ENCODE data around the gene TCIRG1. TPM values are rescaled to one million over a fixed set of nuclear protein-coding genes. Genes with fewer than 3 reads are reported as not detected.

TCIRG1 gene
- total RNA-seq, 1 experiment from 2014 or later = 203 TPM

DNA sequence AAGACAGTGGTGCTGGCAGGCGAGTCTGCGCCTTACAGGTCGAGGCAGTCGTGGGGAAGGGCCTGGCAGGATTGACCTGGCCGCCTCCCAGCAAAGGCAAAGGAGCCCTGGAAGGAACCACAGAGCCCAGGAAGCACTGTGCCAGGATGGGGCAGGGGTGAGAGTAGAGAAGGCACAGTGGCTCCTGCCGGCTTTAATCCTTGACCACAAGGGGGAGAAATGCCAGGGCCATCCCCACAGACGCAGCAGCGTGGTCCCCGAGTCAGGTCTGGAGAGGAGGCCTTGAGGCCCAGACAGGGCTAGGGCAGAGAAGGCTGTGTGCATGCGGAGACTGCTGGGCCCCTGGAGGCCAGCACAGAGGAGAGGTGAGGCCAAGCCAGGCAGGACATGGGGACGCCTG lies 18.2 kb upstream of the TCIRG1 start:
- ATAC-seq (peak; percentile 78), DNase-seq (peak; percentile 65)
- Histone ChIP-seq H3K79me2 (ENCODE audit: low read length) (no peaks in the 10 kb centered on the region), H4K20me1 (ENCODE audit: low read length) (no peaks in the 10 kb centered on the region), H3F3A (ENCODE audit: low read length, unreplicated experiment) (no peaks in the 10 kb centered on the region), H3K27ac (ENCODE audit: low read length) (peak overlapping the region; percentile 35), H2AFZ (ENCODE audit: low read length) (no peak overlapping the region), H3K4me3 (ENCODE audit: low read length) (no peak overlapping the region), H3K36me3 (ENCODE audit: low read depth, low read length) (peaks cover 9% of the 10 kb centered on the region; the same call in 1 of the 2 replicates), H3K9ac (ENCODE audit: low read length) (no peak overlapping the region), H3K4me1 (ENCODE audit: insufficient read depth, low read length) (peaks cover 24% of the 10 kb centered on the region), H3K27me3 (ENCODE audit: low read length) (no peaks in the 10 kb centered on the region), H3K4me2 (ENCODE audit: low read length) (0 out of 2 replicates have a peak overlapping the region, but pooled peaks have one; percentile 6), H3K9me3 (ENCODE audit: low read length) (no peaks in the 10 kb centered on the region), H3K9me2 (replicated peaks; ENCODE audit: low read length) (no peaks in the 10 kb centered on the region)
- POLR2A ChIA-PET (ENCODE audit: unreplicated experiment) = no interaction called here
- no TSS peak for BruUV-seq (replicated peaks)
- CTCF ChIA-PET = interaction anchor here (0.9 kb wide), 1 partner anchor 10 kb away, joined by 5 read pairs; the partner anchor contains the start of gene ALDH3B1
- intact Hi-C loops (cut with micrococcal nuclease) = no loop called here
- TF ChIP-seq EZH2phosphoT487 (IDR thresholded peaks at IDR 0.05; ENCODE audit: borderline replicate concordance, low read length) = no peak
- TF ChIP-seq, protein P1, sequence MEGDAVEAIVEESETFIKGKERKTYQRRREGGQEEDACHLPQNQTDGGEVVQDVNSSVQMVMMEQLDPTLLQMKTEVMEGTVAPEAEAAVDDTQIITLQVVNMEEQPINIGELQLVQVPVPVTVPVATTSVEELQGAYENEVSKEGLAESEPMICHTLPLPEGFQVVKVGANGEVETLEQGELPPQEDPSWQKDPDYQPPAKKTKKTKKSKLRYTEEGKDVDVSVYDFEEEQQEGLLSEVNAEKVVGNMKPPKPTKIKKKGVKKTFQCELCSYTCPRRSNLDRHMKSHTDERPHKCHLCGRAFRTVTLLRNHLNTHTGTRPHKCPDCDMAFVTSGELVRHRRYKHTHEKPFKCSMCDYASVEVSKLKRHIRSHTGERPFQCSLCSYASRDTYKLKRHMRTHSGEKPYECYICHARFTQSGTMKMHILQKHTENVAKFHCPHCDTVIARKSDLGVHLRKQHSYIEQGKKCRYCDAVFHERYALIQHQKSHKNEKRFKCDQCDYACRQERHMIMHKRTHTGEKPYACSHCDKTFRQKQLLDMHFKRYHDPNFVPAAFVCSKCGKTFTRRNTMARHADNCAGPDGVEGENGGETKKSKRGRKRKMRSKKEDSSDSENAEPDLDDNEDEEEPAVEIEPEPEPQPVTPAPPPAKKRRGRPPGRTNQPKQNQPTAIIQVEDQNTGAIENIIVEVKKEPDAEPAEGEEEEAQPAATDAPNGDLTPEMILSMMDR (conservative IDR thresholded peaks at IDR 0.05; ENCODE audit: low read depth, low read length) = peak; percentile 54
- TF ChIP-seq EZH2 (IDR thresholded peaks at IDR 0.05; ENCODE audit: low read length, unreplicated experiment) = no peak

DNA sequence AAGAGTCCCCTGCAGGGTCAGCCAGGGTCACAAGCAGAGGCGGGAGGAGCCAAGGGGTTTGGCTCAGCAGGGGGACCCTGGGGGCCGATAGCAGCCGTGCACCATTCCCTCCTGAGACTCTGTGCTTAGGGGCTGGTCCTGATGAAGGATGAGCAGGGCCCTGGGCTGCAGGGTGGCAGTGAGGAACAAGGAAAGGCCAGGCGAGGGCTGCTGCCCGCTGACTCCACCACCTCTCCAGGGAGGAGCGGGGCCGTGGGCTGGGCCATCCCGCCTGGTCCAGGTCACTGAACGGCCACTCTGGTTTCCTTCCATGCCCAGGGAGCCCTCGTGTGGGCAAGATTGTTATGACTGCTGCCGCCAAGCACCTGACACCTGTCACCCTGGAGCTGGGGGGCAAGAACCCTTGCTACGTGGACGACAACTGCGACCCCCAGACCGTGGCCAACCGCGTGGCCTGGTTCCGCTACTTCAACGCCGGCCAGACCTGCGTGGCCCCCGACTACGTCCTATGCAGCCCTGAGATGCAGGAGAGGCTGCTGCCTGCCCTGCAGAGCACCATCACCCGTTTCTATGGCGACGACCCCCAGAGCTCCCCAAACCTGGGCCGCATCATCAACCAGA lies 17.5 kb upstream of the TCIRG1 start:
- H2AFZ ChIP-seq (ENCODE audit: low read length) = no peak overlapping the region
- ChIA-PET CTCF (interaction anchor here (0.9 kb wide), 1 partner anchor 11 kb away, joined by 5 read pairs; the partner anchor contains the start of gene ALDH3B1), POLR2A (ENCODE audit: unreplicated experiment) (no interaction called here)
- DNase-seq (peak; percentile 71), ATAC-seq (peak; percentile 71)
- H3F3A ChIP-seq (ENCODE audit: low read length, unreplicated experiment) = no peaks in the 10 kb centered on the region
- H3K4me3 ChIP-seq (ENCODE audit: low read length) = no peak overlapping the region
- intact Hi-C loops (cut with micrococcal nuclease) = loop anchor here (1.0 kb wide), 1 partner anchor 12 kb away; no protein-coding TSS in a partner anchor
- no peak overlapping the region for H3K9ac ChIP-seq (ENCODE audit: low read length)
- no peak overlapping the region for H3K4me2 ChIP-seq (ENCODE audit: low read length)
- peaks cover 24% of the 10 kb centered on the region for H3K4me1 ChIP-seq (ENCODE audit: insufficient read depth, low read length)
- no peaks in the 10 kb centered on the region for H3K79me2 ChIP-seq (ENCODE audit: low read length)
- H3K36me3 ChIP-seq (ENCODE audit: low read depth, low read length) = peaks cover 9% of the 10 kb centered on the region; the same call in 1 of the 2 replicates
- H3K27ac ChIP-seq (ENCODE audit: low read length) = peak overlapping the region; percentile 35
- no peaks in the 10 kb centered on the region for H3K9me3 ChIP-seq (ENCODE audit: low read length)
- BruUV-seq (replicated peaks) = no TSS peak
- no peaks in the 10 kb centered on the region for H4K20me1 ChIP-seq (ENCODE audit: low read length)
- H3K27me3 ChIP-seq (ENCODE audit: low read length) = no peaks in the 10 kb centered on the region
- H3K9me2 ChIP-seq (replicated peaks; ENCODE audit: low read length) = no peaks in the 10 kb centered on the region
- no peak for TF ChIP-seq EZH2phosphoT487 (IDR thresholded peaks at IDR 0.05; ENCODE audit: borderline replicate concordance, low read length)
- TF ChIP-seq, protein P1 (conservative IDR thresholded peaks at IDR 0.05; ENCODE audit: low read depth, low read length) = peak; percentile 70

DNA sequence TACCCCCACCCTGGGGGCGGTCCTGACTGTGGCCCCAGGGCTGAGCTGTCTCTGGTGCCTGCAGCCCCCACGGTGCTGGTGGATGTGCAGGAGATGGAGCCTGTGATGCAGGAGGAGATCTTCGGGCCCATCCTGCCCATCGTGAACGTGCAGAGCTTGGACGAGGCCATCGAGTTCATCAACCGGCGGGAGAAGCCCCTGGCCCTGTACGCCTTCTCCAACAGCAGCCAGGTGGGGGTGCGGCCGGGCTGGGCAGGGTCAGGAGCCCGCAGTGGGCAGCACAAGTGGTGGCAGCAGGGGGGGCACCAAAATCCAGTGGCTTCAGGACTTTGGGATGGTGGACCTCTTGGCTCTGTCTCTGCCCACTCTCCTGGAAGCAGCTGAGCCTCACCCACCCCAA lies 16.3 kb upstream of the TCIRG1 start:
- Histone ChIP-seq H3K9me2 (replicated peaks; ENCODE audit: low read length) (no peaks in the 10 kb centered on the region), H3K27me3 (ENCODE audit: low read length) (no peaks in the 10 kb centered on the region), H3K4me3 (ENCODE audit: low read length) (no peak overlapping the region), H3K27ac (ENCODE audit: low read length) (no peak overlapping the region), H3K79me2 (ENCODE audit: low read length) (peaks cover 4% of the 10 kb centered on the region; the same call in 1 of the 2 replicates), H3K36me3 (ENCODE audit: low read depth, low read length) (peaks cover 9% of the 10 kb centered on the region; the same call in 1 of the 2 replicates), H3K9ac (ENCODE audit: low read length) (no peak overlapping the region), H4K20me1 (ENCODE audit: low read length) (no peaks in the 10 kb centered on the region), H3F3A (ENCODE audit: low read length, unreplicated experiment) (no peaks in the 10 kb centered on the region), H3K4me1 (ENCODE audit: insufficient read depth, low read length) (peaks cover 21% of the 10 kb centered on the region), H3K9me3 (ENCODE audit: low read length) (no peaks in the 10 kb centered on the region), H3K4me2 (ENCODE audit: low read length) (no peak overlapping the region), H2AFZ (ENCODE audit: low read length) (no peak overlapping the region)
- no TSS peak for BruUV-seq (replicated peaks)
- ChIA-PET POLR2A (ENCODE audit: unreplicated experiment) (no interaction called here), CTCF (no interaction called here)
- DNase-seq (no peak), ATAC-seq (no peak)
- TF ChIP-seq EZH2 (IDR thresholded peaks at IDR 0.05; ENCODE audit: low read length, unreplicated experiment) (no peak), EZH2phosphoT487 (IDR thresholded peaks at IDR 0.05; ENCODE audit: borderline replicate concordance, low read length) (no peak)
- TF ChIP-seq, protein P1 (conservative IDR thresholded peaks at IDR 0.05; ENCODE audit: low read depth, low read length) = no peak
- intact Hi-C loops (cut with micrococcal nuclease) = no loop called here

Data from PC-3 (cell line).